Right renal pelvis (tissue), 4 donors: ENCODE data around the gene EPSTI1. TPM values are rescaled to one million over a fixed set of nuclear protein-coding genes. Genes with fewer than 3 reads are reported as not detected.
A peak's percentile ranks its signal among the peaks of the same experiment; 100 is the strongest.

Experiments
- DNase-seq, 4 donors: peaks; one replicate each; pipeline ENCODE4 v3.0.0-alpha.2; 2013; ENCODE audit warnings: low read depth in 4 of 4, low spot score in 3 of 4, missing footprints in 1 of 4
- polyA plus RNA-seq, 4 donors: library from polyadenylated mRNA; unstranded; fragments of 120-200 nt; gene quantifications; one replicate each; pipeline ENCODE4 v1.2.1, GENCODE V29; 2013; ENCODE audit not compliant: insufficient read length in 4 of 4

Gene EPSTI1
- polyA plus RNA-seq, 4 donors: 10.5 to 14.8 (median 12.4) TPM

- no peak for DNase-seq
These were observed 86.5 kb downstream of the EPSTI1 start for GRCh38 chr13:42905579-42905978.

- no peak for DNase-seq
These were observed 92.8 kb downstream of the EPSTI1 start for GRCh38 chr13:42899266-42899665.

GRCh38 chr13:42895776-42896175 lies 96.3 kb downstream of the EPSTI1 start:
- DNase-seq: no peak

GRCh38 chr13:42894765-42895243 lies 97.2 kb downstream of the EPSTI1 start:
- DNase-seq: peak in 3 of 4 donors; percentile 38 to 51 (median 43)

DNA sequence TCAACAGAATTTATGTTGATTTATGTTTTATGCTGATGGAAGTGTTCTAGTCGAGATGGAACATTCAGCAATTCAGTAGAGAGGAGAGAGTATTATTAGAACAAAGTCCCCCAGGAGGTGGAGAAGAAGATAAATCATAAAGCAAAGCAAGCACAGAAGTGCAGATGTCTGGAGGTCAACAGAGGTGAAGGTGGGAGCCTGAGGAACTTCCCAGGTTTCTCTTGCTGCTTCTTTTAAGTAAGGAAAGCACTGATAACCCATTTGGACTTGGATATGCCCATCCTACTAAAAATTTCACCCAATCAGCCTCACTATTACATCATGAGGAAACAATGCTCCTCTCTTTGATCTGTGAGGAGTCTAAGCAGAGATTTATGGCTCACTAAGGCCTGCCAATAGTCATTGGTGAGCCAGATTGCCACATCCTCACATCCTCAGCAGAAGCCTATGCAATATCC lies 98.8 kb downstream of the EPSTI1 start:
- no peak for DNase-seq

- no peak for DNase-seq
These were observed 99.3 kb downstream of the EPSTI1 start for GRCh38 chr13:42892760-42893159.

- DNase-seq: no peak
These were observed 100.5 kb downstream of the EPSTI1 start for GRCh38 chr13:42891591-42891990.

DNA sequence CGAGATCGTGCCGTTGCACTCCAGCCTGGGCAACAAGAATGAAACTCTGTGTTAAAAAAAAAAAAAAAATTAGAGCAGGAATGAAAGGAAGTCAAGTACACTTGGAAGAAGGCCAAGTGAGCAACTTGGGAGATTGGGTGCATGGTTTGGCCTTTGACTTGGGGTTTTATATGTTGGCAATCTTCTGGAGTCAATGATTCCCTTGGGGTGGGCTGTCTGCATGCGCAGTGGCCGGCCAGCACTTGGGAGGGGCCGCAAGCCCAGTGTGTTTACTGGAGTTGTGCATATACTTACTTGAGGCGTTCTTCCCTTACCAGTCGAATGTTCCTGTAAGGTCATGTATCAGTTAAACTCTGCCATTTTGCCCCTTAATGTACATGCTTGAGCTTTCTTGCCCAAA lies 106.7 kb downstream of the EPSTI1 start:
- DNase-seq: no peak

- DNase-seq: peak in 2 of 4 donors; percentile 30 to 43
These were observed 108.1 kb downstream of the EPSTI1 start for GRCh38 chr13:42883771-42884467.

- DNase-seq: no peak
These were observed 108.9 kb downstream of the EPSTI1 start for GRCh38 chr13:42883142-42883541.

DNA sequence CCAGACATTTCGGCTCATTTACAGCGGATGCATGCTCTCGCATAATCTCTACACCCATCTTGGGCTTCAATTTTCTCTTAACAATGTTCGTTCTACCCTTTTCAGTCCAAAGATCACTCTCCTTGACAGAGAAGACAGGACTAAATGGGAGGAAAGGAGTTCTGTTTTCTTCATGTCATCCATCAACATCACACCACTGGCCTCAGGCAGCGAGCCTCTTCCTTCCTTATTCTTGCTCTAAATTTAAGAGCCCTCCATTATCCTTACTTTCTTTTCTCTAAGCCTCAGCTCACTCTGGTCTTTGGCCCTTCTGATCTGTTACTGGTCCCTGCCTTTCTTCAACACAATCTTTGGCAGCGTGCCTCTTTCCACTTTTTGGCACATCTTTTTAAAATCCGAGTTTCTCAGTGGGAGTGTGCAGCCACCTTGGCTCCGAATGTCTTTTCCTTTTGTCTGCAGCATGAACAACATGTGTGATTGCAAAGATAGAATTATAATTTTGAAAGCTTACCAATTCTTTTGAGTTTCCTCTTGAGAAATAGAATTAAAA lies 111.9 kb downstream of the EPSTI1 start:
- no peak for DNase-seq

DNA sequence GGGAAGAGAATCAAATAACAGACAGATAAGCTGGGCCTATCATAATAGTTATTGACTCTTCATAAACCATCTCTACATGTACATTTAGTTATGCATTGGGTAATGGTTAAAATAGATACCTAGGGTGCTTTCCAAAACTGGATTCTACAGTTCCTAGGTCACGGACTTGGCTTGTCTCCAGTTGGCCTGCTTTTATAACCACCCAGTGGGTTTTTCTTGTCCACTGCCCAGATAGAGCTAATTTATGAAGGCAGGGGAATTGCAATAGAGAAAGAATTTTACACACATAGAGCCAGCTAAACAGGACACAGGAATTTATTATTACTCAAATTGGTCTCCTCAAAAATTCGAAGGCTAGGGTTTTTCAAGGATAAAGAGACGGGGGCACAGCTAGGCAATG lies 113.3 kb downstream of the EPSTI1 start:
- no peak for DNase-seq

DNA sequence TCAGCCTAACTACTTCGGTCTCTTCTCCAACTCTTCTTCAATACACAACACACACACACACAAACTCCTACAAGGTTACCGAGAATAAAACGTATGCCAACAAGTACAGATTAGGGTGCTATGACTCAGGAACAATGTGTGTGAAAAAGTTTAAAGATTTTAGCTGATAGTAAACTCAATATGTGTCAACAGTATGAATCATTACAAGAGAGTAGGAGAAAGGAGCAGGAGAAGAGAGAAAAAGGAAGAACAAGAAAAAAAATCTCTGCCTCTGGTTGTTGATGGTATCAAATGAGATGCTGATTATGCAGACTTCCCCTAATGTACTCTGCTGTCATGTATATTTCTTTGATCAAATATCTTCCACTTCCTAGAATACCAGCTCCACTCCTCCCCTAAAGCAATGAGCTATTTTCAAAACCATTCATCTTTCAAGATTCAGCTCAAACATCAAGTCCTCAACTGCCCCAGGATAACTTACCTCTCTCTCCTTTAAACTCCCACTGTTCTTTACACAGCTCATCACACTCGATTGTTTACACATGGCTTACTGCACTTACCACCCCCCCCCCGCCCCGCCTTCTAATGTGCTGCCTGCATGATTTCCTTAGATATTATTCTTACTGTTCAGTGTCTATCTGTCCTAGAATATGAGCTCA lies 115.0 kb downstream of the EPSTI1 start:
- DNase-seq: no peak

GRCh38 chr13:42876270-42876714 lies 115.7 kb downstream of the EPSTI1 start:
- DNase-seq: no peak

DNA sequence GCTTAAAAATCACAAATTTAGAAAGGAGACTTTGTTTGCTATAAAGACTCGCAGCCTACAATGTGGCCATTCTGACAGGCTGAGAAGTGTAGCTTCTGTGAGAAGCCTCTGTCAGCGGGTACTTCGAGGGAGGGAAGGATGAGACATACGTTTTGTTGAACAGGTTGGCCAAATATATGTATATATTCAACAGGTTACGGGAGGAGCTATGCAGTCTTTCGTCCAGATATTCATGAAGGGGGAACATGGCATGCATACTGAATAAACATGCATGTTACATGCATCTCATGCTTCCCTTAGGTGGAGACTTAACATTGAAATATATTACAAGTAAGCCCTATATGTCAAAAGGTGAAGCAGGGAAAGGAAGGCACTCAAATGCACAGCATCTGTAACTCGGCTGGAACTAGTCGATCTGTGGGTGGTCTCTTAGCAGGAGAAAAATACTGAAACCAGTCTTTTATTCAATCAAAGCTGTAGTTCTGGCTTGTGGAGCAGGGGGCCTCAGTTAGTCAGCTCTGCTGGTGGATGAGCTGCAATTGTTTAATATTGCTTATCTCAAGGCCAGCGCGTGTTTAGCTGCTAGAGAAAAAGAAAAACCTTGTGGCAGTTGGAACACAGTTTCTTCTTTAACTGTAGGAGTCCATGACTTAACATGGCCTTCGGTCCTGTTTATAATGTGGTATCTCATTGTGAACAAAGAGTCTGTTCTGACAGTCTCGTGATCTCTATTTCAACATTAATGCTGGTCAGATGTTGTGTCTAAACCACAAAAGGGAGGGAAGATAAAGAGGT lies 116.4 kb downstream of the EPSTI1 start:
- DNase-seq: no peak

DNA sequence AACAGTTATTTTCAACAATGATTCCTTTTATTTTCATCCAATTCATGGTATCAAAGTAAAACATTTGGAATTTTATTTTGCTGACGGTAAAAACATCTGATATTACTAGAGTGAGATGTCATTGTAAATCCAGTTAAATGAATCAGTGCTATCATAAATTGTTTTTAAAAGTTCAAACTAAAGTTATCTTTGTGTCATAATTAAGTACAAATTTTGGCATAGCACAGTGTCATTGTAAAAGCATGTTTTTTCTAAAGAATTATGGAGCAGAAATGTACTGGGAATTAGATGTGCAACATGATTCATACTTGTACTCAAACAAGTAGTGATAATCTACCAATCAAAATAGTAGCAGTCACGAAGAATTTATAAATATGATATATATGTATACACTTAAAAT lies 117.8 kb downstream of the EPSTI1 start:
- no peak for DNase-seq

GRCh38 chr13:42873081-42873480 lies 119.0 kb downstream of the EPSTI1 start:
- DNase-seq: no peak

DNA sequence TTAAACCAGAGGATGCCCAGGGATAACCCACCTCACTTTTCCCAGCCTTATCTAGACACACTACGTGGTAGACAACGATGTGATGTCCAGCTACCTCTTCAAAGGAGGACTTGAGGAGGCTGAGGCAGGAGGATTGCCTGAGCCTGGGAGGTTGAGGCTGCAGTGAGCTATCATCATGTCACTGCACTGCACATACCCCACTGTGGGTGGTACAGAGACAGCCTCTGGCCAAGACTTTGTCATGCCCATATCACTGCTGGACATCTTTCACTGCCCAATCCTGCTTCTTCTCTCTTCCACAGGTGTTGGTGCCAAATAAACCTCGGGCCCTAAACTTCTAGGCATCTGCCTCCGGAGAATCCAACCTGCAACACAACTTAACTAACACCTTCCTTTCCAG lies 124.8 kb downstream of the EPSTI1 start:
- no peak for DNase-seq

DNA sequence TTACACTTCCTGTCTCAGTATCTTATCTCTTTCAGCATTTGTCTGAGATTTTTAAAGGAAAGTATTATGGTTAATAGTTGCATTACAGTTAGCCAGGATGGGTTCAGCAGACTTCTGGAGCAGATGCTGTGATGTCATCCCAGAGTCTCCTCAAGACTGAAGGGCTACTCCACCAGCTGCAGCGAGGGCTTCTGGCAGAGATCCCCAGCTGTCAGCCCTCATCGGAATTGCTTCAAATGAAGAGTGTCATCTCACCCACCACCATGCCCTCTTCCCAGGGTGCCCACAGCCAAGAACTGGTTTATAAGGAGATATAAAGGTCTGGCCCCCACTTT lies 126.3 kb downstream of the EPSTI1 start:
- no peak for DNase-seq

DNA sequence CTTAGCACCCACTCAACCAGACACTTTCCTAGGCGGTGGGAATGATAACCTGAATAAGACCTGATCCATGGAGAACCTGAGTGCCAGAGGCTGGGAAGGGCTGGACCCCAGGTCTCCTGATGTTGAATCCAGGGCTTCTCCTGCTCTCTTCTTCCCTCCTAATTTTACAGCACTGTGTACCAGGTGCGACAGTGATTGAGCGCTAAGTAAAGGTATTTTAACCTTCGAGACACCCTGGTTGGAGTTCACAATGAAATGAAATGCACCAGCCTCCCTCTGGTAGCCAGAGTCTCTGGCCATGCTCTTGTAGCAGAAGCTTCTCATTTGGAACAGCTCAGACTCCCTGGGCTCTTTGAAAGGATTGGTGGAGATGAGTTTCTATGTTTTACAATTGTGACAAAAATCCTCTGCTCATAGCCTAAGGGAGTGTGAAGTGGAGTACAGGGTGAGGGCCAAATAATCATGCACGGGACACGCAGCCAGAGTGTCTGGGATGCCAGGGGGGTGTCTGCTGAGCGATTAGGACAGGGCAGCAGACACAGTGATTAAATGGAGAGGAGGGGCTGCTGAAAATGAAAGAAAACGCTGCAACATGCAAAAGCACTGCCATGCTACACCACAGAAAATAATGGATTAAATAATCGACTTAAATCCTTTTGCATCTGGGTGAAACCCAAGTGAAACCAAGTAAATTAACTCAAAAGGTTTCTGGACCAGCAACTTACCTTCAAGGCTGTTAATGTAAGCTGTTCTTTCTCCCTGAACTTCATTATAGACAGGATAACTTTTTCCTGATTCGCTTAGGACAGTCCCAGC lies 126.9 kb downstream of the EPSTI1 start:
- DNase-seq: no peak
